Effector CD8-positive, alpha-beta T cell (primary cell): ENCODE results near the gene TFEB.

Experiments used
- DNase-seq: peaks from one replicate; lab custom pipeline; 2025; lab: John Stamatoyannopoulos, UW

TFEB gene

DNA sequence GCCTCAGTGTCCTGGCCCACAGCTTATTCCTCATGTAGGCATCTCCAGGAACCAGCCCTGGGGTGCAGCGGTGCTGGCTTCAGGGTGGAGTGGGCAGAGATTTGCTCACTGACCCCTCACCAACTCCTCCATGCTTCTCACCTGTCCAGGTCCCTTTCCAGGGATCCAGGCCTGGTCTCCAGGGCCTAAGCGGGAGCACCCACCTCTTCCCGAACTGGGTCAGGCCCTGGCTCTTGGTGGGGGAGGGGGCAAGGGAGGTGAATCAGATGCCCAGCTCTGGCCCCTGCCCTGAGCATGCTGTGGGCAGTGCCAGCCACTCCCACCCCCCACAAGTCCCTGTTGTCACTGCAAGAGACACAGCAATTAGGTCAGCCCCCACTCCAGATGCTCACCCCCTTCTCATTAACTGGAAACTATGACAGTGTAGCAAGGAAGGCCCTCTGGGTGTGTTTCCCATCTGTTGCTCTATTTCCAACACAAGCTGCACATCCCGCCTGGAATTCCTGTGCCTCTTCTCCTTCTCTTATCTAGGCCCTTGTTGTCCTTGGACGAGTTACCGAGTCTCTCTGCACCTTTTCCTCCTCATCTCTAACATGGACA, 60.1 kb downstream of the TFEB start:
- DNase-seq = no peak

DNA sequence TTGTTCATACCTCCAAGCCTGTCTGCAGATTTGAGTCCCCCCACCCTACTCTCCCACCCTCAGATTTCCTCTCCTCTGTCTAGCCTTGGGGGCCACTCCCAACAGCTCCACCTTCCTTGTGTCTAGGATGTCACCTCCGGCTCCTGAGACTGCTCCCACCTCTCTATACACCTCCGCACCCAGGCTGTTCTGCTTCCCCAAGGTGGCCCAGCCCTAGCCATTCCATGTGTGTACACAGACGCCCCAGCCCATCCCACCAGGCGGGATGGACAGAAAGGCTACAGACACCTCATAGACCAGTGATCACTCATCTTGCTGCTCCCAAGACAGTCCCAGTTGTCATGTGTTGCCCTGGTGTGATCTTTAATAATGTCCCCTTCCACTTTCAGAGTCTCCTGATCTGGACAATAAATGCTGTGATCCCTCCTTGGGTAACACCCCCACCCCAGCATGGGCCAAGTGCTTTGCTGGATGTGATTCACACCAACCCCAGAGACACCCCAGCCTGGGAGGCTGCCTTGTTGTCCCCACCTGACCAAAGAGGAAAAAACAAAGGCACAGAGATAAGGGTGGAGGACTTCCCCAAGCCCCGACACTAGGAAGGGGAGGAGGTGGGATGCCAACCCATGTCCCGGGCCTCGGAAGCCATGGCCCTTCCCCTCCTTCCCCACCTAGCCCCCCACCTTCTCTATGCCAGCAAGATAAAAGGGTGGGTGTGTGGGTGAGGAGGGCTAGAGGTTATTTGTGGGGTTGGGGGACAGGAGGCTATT, 61.0 kb downstream of the TFEB start:
- DNase-seq = no peak

DNA sequence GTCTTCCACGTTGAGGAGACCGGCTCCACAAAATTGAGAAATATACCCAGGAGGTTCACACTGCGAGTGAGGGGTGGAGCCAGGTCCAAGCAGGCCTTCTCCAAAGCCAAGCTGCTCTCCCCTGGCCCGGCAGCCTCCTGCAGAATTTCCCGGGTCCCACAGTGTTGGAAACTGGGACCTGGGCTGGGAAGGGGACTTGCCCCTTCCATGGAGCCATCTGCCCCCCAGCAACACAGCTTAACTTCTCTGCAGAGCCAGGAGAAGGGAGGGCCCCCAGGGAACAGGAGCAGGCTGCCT, 61.8 kb downstream of the TFEB start:
- DNase-seq = no peak

DNA sequence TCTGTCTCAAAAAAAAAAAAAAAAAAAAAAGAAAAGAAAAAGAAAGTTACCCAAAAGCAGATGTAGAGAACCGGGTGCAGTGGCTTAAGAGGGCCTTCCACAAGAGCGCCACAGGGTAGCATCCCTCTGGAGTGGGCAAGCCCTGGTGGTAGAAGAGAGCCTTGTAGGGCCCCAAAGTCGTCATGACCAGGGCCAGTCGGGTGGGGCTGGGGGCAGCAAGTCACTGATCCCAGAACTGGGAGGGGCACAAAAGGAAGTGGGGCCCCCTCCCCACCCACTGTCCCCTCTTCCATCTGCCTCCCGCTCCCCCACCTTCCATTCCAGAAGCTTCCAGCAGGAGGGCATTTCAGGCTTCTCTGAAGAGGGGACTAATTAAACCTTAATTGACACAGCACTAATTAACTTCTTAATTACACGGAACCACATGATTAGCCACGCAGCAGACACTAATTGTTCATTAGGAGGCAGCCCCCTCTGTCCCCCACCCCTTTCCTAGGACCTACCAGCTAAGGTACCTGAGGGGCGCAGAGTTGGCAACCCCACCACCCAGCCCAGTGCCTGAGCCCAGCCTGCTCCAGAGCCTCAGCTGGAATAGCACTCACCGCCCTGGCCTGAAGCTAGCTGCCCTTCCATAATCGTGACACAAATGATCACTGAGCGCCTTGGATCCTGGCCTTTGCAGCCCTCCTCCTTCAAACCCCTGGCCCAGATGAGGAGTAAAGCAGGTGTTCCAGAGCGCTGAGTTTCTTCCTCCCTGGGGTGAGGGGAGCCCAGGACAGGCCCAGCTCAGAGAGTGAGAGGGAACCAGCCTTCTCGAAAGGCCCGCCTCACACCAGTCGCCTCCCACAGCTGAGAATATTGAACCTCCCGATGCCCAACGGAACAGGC, 62.3 kb downstream of the TFEB start:
- no peak for DNase-seq

DNA sequence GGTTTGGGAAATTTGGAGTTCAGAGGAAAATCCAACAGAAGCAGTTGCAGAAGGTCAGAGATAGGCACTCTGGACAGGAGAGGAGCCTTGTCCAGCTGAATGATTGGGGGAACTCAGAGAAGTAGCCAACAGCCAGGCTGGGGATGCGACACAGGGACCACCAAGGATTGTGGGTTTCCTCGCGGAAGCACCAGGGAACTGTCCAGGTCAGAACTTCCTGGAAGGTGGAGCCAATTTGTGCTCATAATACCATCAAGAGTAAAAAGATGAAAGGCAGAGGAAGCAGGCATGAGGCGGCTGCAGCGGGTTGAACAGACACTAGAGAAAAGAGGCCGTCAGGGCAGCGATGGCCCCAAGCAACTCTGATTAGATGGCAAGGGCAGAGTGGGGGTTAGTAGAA, 63.4 kb downstream of the TFEB start:
- no peak for DNase-seq

DNA sequence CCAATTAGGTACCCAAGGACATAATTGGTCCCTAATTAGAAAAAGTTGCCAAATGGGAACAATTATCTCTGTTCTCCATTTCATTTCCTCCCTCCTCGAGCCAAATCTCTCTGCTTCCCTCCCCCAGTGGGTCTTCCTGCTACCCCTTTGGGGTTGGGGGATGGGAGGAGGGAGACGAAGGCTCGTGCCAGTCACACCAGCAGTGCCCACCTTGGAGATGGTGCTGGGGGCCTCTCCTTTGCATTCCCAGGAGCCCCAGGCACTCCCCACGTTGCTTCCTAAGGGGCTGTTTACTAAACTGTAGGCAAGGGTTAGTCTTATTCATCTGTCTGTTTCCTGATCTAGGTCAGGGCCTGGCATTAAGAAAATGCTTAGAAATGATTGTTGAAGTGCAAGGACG, 64.0 kb downstream of the TFEB start:
- no peak for DNase-seq

DNA sequence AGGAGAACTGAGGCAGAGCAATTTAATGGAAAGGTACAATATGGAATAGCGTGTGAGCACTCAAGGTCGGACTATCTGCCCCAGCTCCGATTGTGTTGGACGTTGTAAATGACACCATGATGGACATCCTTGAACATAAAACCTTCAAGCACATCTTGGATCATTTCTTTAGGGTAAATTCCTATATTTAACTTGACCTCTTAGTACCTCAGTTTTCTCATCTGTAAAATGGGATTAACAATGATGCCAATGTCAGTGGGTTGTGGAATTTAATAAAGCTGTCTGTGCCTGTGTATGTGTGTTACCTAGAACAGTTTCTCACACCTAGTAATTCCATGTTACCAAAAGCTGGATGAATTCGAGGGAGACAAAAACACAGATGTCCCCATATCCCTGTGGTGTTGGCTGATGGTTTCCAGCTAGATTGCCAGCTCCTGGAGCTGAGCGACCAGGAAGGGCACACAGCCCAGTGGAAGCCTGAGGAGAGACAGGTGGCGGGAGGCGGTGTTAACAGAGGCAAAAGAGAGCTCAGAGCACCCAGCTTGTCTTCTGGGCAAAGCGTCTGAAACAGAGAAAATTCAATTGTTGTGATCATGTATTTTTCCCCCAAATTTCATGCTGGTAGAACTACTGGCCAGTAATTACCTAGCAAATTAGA, 64.6 kb downstream of the TFEB start:
- DNase-seq = no peak

DNA sequence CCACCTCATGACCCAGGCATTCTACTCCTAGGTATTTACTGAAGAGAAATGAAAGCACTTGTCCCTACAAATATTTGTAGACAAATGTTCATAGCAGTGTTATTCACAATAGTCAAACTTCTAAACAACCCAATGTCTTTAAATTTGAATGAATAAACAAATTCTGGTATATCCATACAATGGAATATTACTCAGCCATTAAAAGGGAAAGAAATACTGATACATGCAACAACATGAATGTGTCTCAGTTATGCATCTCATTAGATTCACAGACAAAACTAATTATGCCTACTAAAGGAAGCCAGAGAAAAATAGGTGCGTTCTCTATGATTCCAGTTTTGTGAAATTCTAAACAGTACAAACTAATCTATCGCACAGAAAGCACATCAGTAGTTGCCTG, 66.4 kb downstream of the TFEB start:
- DNase-seq = no peak

DNA sequence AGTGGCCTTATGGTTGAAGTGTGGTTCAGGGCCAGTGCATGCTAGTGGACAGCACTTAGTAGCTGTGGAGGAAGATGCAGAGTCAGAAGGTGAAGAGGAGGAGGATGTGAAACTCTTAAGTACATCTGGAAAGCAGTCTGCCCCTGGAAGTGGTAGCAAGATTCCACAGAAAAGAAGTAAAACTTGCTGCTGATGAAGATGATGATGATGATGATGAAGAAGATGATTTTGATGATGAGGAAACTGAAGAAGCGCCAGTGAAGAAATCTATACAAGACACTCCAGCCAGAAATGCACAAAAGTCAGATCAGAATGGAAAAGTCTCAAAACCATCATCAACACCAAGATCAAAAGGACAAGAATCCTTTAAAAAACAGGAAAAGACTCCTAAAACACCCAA, 68.2 kb downstream of the TFEB start:
- DNase-seq = no peak

DNA sequence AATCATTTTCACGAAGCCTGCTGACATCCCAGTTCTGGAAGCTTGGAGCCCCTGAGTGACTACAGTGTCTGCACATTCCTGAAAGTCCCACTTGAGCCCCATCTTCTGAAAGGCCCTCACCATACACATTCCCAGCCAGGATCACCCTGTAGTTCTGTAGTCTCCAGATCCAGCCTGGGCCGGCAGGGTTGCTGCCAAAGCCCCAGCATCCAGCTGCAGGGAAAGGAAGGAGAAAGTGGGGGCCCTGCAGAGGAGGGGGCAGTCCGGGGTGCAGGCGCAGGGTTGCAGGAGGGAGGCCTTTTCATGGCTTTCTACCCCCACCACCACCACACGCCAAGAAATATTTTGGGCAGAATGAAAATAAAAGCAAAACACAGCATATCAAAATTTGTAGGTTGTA, 71.1 kb downstream of the TFEB start:
- DNase-seq = no peak

DNA sequence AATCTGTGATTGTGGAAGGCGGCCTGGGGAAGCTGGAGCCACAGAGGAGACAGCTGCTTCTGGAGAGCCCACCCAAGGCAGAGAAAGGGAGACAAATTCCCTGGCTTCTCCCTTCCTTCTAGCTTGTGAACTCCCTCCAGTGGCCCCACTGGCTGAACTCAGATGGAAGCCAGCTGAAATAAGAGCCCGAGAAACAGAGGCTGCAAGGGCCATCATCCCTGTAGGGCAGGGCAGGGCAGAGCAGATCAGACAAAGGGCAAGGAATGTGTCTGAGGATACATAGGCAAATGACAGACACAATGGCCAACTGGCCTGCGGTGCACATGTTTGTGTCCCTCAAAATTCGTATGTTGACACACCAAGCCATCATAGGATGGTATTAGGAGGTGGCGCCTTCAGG, 71.8 kb downstream of the TFEB start:
- DNase-seq = no peak

DNA sequence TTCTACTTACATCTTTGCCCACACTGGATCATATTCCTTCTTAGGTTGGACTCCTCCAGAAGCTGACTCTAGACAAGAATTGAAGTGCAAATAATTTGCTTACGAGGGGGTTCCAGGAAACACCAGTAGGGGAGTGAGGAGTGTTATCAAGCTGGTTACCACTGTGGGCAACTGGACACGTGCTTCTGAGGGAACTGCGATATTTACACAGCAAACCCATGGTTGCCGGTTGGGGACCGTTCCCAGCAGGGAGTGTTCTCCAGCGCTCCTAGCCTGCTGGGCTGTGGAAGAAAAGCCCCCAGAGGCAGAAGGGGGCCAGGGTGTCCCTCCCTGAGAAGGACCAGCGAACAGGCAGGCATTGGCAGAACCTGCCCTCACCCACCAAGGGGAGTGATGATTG, 75.5 kb downstream of the TFEB start:
- no peak for DNase-seq

DNA sequence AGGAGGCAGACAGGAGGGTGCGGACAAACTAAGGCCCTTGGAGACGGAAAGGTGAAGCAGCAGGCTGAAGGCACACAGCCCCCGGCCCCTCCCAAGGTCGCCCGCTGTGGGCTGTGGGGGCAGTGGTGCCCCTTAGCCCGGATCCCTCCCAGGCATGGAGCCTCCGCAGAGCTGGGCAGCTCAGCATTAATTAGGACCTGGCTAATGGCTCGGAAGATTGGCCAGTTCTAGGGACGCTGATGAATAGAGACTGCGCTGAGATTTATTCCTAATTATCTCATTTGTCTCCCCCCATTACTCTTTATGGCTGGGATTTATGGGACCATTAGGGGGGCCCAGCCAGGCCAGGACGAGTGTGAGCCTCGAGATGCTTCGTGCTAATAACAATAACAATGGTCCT, 76.8 kb downstream of the TFEB start:
- no peak for DNase-seq

DNA sequence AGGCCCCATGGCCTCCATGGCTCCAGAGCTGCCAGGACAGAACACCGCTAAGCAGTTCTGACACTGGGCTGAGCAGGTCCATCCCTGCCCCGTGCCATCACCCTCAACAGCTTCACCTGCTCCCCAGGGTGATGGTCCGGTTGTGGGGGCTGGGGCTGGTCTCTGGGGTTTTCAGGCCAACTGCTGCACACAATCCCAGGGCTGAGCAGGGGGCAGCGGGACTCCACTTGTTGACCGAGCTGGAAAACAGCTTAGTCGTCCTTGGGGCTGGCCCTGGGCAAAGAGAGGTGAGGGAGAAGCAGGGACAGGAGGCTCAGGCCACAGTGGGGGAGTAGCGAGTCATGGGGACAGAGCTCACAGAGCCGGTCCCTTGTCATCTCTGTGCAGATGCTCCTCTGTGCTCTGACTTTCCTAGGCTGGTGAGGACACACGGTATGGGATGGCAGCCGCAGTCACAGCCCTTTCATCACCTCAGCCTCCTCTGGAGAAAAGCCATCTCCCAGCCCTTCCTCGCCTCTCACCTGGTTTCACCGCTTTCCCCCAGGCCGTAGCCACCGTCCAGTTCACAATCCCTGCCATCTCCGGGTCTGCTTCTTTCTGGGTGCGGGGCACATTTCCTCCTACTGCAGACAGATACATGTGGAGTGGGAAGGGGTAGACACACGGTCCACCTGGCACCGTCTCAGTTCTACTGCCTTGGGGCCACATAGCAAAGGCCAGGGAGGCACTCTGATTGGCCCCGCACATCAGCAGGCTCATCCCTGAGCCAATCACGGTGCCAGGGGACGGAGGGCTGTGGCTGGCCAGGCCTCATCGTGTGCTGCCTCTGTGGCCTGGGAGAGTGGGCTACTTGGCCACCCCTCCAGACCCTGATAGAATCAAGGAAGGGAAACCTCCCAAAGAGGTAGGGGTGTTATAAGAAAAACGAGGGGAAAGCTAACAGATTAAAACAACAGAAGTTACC, 78.0 kb downstream of the TFEB start:
- DNase-seq = no peak

DNA sequence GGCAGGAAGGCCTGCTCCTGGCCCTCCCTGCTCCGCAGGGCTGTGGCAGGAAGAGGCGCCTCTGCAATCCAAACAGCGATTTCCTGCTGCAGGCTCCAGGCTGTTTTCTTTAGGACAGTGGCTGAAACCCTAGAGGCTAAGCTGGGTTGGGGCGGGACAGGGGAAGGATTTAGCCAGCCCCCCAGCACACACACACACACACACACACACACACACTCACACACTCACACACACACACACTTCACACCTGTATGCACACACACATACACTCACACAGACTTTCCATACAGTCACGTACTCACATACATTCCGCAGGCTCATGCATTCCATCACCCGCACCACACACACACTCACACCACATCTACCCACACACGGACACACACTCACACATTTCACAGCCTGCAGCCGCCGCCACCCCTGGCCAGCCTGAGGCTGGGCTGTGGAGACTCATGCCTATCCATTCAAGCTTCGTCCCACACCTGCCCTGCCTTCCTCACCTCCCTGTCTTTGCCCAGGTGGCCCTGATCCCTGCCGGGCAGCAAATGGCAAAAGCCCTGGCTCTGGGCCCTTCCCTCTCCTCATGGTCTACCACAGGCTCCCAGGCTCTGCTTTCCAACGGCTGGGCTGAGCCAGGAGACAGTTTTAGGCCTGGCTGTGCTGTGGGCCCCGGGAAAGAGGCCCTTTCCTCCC, 79.3 kb downstream of the TFEB start:
- DNase-seq = no peak

DNA sequence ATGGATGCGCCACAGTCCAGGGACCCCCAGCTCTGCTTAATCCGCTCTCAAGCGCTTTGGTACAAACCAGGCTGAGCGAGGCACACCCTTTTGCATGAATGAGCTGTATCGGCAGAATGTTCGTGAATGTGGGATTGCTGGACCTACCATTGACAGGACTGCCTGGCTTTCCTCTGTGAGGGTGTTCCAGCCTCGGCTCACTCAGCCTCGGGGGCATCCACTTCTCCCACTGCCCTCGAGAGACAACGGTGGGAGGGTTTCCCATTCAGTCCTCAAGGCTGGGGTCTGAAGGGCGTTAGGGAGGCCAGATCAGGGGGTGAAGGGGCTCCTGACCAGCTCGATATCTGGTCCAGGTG, 79.8 kb downstream of the TFEB start:
- no peak for DNase-seq

DNA sequence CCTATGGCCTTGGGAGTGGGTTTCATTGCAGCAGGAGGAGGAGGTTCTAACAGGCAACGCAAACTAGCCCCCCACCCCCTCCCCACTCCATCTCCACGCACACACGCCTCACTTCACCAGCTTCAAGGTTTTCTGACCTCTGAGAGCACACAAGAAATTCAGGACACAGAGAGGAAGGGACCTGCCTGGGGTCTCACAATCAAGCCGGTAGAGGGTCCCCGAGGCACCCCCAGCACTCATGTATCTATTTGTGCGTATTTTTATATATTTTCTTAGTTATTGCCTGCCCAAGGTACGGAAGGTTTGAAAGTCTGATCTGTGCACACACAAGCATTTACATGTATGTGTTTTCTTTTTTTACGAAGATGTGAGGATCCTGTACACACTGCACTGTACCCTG, 80.2 kb downstream of the TFEB start:
- DNase-seq = no peak

DNA sequence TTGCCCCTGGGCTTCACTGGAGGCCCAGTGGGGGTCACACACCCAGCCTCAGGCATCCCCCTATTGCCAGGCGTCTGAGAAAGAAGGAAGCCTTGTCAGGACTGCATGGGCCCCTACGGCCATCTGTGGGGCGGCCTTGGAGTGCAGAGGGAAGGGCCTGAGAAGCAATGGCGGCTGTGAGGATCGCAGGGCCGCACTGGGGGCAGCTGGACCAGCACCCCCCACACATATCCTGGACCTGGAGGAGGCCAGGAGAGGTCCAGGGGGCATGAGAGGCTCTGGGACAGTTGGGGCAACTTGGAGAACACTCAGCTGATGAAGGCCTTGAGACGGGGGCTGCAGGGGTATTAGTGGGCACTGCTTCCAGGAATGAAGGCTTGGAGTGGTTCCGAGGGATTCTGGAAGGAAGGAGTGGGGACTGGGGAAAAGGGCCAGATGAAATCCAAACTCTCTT, 80.7 kb downstream of the TFEB start:
- DNase-seq = no peak

DNA sequence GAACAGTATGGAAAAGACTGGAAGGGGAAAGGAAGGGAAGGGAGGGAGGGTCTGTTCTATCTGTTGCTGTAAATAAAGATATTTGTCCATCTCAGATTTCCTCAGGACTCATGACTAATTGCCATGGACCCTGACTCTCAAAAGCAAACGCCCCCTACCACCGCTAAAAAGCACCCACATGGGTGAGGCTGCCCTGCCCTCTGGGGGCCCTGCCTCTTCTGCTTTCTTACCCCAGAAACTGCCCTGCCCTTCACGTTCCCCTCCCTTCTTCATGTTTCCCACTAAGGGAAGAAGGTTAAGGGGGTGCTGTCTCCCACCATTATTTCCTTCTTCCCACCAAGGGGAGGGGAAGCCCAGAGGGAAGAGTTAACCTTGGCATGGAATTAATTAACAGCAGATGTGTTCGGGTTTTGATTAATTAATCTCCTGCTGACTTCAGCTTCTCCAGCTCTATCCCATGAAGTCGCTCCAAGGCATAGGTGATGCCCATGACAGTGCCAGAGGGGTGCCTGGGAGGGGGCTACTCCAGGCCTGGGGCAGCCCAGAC, 81.2 kb downstream of the TFEB start:
- DNase-seq = no peak

DNA sequence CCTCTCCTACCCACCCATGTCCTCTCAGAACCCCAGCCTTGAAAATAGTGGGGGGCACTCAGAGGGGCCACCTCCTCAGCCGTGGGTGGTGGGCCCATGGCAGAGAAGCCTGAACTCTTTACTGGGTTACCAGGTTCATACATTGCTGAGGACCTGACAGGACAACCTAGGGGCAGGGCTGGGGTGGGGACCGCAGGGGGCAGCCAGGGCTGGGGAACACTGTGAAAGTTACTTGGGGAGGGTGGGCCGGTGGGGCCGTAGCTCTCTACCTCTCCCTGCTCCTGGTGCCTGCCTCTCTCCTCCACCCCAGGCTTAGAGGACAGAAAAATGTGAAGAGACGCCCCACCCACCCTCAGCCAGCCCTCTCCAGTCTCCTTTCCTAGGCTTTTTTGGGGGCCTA, 81.7 kb downstream of the TFEB start:
- DNase-seq = no peak
